ENCODE data around the gene FRA10AC1.

Gene FRA10AC1

GRCh38 chr10:93702210-93703001 lies at the start of gene FRA10AC1:
FRA10AC1 (minus strand) TSS chr10:93702592; CDS start chr10:93700106, 2,486 bp downstream.
- DNase-seq = peak; percentile 92

GRCh38 chr10:93751832-93752231 lies 49.4 kb upstream of the FRA10AC1 start:
- no peak for DNase-seq

- DNase-seq = no peak
These were observed 48.7 kb upstream of the FRA10AC1 start for GRCh38 chr10:93751124-93751523.

GRCh38 chr10:93749218-93749799 lies 46.9 kb upstream of the FRA10AC1 start:
- no peak for DNase-seq

GRCh38 chr10:93746844-93747284 lies 44.5 kb upstream of the FRA10AC1 start:
- peak; percentile 5 for DNase-seq

- DNase-seq = peak; percentile 17
These were observed 43.1 kb upstream of the FRA10AC1 start for GRCh38 chr10:93745408-93746065.

GRCh38 chr10:93742633-93743349 lies 40.4 kb upstream of the FRA10AC1 start:
- DNase-seq = no peak

- no peak for DNase-seq
These were observed 39.0 kb upstream of the FRA10AC1 start for GRCh38 chr10:93741367-93741766.

- no peak for DNase-seq
These were observed 23.6 kb upstream of the FRA10AC1 start for GRCh38 chr10:93726024-93726423.

GRCh38 chr10:93723153-93723552 lies 20.8 kb upstream of the FRA10AC1 start:
- DNase-seq = no peak

GRCh38 chr10:93722550-93722949 lies 20.2 kb upstream of the FRA10AC1 start:
- no peak for DNase-seq

GRCh38 chr10:93719901-93720300 lies 17.5 kb upstream of the FRA10AC1 start:
- no peak for DNase-seq

GRCh38 chr10:93718937-93719725 lies 16.7 kb upstream of the FRA10AC1 start:
- DNase-seq = no peak

GRCh38 chr10:93716766-93717165 lies 14.4 kb upstream of the FRA10AC1 start:
- DNase-seq = no peak

- no peak for DNase-seq
These were observed 13.0 kb upstream of the FRA10AC1 start for GRCh38 chr10:93715345-93715744.

GRCh38 chr10:93712593-93712992 lies 10.2 kb upstream of the FRA10AC1 start:
- DNase-seq = no peak

- DNase-seq = no peak
These were observed 9.5 kb upstream of the FRA10AC1 start for GRCh38 chr10:93711891-93712290.

GRCh38 chr10:93710333-93710909 lies 8.0 kb upstream of the FRA10AC1 start:
- DNase-seq = no peak

GRCh38 chr10:93707623-93708022 lies 5.2 kb upstream of the FRA10AC1 start:
- DNase-seq = peak; percentile 28

- no peak for DNase-seq
These were observed 2.1 kb upstream of the FRA10AC1 start for GRCh38 chr10:93704451-93704850.

GRCh38 chr10:93703841-93704240 lies 1.4 kb upstream of the FRA10AC1 start:
- no peak for DNase-seq

- peak; percentile 27 for DNase-seq
These were observed 674 bp upstream of the FRA10AC1 start for GRCh38 chr10:93703066-93703465.

Data from activated CD4-positive, alpha-beta T cell treated with anti-CD3 and anti-CD28 coated beads, Interleukin-2, Interleukin-6, amounts not matched to agents 100 ng/mL and 50 ng/mL, durations not matched to agents 16 hours and 8 hours (primary cell).